Hypothalamus (tissue), 51 donors: ENCODE measurements around the gene ZNF211.

Experiments
- DNase-seq, 51 donors: peaks; one replicate each; lab custom pipeline; 2025; lab: John Stamatoyannopoulos, UW

Gene ZNF211

DNA sequence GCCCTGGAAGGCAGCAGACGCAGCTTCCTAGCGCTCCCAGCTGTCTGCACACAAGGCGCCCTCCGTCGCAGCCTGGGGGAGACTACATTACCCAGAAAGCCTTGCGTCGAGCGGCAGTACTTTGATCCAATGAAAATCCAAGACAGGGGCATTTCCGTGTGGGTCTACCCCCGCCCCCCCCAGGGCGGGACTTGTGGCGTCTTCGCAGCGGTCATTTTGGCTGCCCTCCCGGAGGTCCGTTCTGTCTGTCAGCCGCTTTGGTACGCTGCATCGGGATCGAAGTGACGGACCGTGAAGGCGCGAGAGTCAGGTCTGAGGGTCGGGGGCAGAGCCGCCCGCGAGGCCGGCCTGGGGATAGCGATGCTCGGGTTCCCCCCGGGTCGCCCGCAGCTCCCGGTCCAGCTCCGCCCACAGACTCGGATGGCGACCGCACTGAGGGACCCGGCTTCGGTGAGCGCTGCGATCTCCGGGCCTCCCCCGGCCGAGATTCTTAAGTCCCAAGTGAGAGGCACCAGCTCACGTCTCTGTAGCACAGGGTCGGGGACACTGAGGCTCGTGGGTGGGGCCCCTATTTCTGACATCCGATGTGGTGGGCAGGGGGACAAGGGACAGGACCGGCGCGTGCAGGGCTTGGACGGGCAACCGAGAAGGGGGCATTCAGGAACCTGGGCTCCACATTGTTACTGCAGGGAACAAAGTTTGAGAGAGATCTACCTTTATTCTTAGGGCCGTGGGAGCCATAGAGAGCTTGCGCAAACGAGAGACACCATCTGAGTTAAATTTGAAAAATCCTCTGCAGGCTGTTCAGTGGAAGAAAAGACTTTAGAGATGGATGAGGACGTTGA is at the start of gene ZNF211:
Gene ZNF211 (plus strand): TSS at position 182 of the 845 bp plus-strand sequence. CDS start 179 bp downstream, at position 361.
- DNase-seq, result peak; percentile 57 to 95 (median 87)

DNA sequence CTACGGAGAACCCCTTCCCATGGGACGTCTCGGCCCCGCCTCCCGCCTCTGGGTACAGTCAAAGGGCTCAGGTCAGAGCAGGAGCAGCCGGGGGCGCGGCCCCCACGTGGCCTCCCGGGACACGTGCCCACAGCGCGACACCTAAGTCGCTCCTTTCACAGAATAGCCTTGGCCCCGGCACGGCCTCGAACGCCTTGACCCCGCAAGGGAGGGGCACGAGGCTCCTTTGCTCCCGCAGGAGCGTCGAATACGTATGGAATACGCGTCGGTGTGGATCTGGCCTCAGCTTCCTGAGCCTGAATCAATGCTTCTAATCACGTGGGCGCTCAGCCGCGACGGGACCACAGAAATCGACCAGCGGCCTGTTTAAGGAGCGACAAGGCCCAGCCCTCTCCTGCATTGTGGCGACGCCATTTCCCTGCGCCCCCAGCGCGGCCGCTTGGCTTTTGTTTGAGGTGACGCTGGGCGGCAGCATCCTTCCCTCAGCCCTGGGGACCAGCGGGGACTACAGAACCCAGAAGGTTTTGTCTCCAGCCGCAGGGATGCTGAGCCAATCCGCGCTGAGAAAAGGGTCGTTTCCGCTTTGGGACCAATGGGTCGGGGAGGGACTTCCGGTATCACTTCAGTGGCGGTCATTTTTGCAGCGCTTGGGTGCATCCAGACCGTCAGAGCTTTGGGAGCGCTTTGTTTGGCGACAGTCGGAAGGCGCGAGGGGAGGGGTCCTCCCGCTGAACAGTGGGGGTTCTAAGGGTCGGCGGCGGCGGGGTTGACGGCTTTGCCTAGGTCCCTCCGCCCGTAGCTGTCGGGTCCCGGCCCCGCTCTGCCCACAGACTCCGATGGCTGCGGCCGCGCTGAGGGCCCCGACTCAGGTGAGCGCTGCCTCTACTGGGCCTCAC is 49.2 kb upstream of the ZNF211 start, which contains the start of gene ZIK1:
Gene ZIK1 (plus strand): TSS at position 625 of the 896 bp plus-strand sequence. CDS start 212 bp downstream, at position 837.
- DNase-seq, result peak; percentile 42 to 98 (median 89)

DNA sequence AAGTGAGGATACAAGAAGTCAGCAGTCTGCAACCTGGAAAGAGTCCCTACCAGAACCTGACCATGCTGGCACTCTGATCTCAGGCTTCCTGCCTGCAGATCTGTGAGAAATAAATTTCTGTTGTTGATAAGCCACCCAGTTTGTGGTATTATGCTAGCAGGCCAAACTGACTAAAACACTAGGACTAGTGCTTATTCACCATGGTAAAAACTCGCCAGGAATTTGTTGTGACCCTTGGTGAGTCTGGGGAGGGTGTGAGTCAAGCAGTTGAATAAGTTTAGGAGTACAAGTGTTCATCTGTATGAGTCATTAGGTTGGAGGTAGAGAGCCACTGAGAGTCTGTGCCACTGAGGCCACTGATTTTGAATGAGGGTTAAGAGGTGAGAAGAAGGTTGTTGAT is 45.4 kb upstream of the ZNF211 start:
- no peak for DNase-seq

DNA sequence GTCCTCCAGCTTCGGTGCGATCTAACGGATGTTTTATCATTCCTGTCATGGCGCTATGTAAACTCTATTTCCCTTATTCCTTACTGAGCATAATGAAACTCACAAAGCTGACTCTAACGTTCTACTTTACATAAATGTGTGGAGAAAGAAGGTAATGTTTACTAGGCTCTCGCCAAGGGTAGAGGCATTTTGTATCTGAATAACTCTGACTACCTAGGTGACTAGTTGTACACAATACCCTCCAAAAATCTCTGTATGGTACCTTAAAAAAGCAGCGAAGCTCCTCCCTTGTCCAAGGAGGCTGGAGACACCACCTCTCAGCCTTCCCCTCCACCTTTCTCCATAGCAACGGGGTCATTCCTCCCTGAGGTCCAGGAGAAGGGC is 33.6 kb upstream of the ZNF211 start:
- no peak for DNase-seq

DNA sequence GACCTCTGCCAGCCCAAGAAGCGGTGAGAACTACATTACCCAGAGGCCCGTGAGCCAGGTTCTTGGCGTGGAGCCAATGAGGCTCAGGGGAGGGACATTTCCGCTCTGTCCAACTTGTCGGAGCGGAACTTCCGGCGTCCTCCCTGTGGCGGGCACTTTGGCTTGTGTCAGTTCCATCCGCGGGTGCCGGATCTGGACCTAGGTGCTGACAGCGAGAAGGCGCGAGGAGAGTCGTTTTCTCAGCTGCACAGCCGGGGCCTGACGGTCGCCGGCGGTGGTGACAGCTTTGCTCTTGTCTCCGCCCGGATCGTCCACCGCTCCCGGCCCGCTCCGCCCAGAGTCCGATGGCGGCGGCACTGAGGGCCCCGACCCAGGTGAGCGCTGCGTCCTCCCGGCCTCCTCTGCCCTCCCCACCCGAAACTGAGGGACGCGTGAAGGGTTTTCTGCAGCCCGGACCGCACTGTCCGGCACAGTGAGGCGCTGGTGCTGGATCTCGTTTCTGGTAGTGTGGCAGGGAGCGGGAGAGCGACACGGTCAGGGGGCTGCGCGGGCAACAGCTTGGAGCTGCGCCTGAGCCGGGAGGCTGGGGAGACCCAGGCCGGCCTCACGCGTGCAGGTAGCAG is 33.1 kb upstream of the ZNF211 start, which contains the start of gene ZNF530:
Gene ZNF530 (plus strand): TSS at position 125 of the 623 bp plus-strand sequence. CDS start 4,461 bp downstream, outside the sequence.
- DNase-seq, result peak; percentile 41 to 95 (median 85)

DNA sequence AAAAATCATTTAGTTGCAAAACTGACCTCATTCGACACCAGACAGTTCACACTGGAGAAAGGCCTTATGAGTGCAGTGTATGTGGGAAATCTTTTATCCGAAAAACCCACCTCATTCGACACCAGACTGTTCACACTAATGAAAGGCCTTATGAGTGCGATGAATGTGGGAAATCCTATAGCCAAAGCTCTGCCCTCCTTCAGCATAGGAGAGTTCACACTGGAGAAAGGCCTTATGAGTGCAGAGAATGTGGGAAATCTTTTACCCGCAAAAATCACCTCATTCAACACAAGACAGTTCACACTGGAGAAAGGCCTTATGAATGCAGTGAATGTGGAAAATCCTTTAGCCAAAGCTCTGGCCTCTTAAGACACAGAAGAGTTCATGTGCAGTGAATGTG is 26.0 kb upstream of the ZNF211 start:
- DNase-seq, result no peak

DNA sequence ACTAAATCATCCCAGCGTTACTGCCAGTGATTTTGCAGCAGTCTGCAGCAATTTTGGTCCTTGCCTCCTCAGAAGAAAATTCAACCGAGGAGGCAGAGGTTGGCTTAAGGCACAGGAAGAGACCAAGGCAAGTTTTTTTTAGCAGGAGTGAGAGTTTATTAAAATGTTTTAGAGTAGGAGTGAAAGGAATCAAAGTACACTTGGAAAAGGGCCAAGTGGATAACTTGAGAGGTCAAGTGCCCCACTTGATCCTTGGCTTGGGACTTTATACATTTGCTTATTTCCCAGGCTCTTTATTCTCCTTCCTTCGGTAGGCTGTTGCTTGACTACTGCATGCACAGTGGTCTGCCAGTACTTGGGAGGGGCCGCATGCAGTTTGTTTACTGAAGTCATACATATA is 21.9 kb upstream of the ZNF211 start:
- no peak for DNase-seq

DNA sequence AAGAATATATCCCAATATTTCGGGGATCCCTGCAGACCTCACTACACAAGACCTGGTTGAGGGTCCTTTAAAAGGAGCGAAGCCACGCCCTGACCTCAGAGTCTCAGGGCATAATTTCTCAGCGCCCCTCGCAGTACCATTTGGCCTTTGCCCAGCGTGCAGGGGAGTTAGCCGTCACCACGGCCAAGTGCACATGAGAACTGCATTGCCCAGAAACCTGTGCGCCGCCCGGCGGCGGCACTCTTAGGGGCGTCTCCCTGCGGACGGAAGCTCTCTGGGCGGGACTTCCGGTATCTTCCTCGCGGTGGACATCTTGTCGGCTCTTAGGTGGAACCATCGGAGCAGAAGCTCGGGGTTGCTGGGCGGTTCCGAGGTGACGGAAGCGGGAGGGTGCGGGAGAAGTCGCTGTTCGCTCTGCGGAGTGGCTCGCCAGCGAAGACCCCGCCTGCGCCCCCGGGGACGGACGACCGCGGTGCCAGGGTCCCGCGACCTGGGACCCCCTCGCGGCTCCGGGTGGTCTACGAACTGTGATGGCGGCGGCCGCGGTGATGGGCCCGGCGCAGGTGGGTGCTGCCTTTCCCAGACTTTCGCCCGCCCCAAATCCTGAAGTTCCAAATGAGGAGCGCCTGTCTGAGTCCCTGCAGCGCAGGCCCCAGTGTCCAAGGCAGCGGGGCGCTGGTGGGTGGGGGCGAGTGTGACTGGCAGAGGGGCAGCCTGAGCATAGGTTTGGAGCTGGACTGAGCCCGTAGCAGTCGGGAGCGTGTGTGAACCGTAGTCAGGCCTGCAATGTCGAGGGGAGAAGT is 18.8 kb upstream of the ZNF211 start, which contains the start of gene ZNF134:
Gene ZNF134 (plus strand): TSS at position 302 of the 803 bp plus-strand sequence. CDS start 5,227 bp downstream, outside the sequence.
- DNase-seq, result peak; percentile 1 to 91 (median 80)

DNA sequence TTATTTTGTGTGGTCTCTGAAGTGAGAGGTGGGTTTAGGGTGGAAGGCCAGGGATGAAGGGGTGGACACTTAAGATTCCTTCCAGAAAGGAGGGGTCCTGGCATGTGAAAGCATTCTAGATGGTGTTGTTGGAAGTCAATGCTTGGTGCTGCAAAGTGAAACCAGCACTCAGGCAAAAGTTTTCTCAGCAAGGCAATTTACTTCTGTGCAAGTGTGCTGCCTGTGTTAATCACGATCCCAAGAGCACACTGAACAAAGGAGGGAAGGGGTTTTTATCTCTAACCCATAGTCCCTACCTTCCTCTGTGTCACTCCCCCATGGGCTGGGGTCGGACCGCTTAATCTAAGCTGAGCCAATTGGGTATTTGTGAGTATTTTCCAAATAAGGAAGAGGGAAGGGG is 17.6 kb upstream of the ZNF211 start:
- no peak for DNase-seq

DNA sequence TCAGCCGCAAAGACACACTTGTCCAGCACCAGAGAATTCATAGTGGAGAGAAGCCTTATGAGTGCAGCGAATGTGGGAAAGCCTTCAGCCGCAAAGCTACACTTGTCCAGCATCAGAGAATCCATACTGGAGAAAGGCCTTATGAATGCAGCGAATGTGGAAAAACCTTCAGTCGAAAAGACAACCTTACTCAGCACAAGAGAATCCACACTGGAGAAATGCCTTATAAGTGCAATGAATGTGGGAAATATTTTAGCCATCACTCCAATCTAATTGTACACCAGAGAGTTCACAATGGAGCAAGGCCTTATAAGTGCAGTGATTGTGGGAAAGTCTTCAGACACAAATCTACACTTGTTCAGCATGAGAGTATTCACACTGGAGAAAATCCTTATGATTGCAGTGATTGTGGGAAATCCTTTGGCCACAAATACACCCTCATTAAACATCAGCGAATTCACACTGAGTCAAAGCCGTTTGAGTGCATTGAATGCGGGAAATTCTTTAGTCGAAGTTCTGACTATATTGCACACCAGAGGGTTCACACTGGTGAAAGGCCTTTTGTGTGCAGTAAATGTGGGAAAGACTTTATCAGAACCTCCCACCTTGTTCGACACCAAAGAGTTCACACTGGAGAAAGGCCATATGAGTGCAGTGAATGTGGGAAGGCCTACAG is 12.2 kb upstream of the ZNF211 start:
- no peak for DNase-seq

DNA sequence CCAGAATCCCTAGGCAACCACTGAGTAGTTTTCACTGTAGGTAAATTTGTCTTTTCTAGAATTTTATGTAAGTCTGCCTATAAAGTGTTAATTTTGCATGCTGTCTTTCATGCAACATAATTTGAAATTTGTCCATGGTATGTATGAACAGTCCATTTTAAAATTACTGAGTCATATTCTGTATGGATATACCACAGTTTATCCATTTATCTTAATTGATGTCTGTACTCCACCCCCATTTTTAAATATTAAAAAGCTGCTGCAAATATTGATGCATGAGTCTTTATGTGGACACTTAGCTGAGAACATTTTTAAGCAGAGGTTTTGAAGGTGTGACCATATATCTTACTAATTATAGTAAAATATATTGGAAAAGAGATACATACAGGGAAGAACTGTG is 9.9 kb upstream of the ZNF211 start:
- no peak for DNase-seq

DNA sequence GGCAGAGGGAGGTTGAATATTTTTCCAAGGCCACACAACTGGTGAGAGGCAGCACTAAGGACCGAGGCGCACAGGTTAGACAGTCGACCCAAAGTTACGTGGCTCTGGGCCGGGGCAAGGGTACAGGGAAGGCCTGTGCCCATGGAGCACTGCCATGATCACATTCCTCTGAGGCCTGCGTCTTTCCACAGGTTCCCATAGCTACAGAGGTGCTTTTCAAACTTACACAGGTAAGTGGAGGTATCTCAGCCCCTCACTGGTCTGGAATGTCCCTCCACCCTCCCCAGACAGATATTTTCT is 814 bp downstream of the ZNF211 start:
- DNase-seq, result no peak

DNA sequence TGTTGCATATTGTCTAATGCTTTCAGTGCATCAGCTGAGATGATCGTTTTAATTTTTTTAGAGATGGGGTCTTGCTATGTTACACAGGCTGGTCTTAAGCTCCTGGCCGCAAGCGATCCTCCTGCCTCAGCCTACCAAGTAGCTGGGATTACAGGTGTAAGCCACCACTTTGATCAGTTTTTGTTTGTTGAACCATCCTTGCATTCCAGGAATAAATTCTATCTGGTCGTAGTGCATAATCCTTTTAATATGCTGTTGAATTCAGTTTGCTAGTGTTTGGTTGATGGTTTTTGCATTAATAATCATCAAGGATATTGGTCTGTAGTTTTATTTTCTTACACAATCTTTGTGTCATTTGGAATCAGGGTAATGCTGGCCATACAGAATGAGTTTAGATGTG is 4.4 kb downstream of the ZNF211 start:
- DNase-seq, result no peak

DNA sequence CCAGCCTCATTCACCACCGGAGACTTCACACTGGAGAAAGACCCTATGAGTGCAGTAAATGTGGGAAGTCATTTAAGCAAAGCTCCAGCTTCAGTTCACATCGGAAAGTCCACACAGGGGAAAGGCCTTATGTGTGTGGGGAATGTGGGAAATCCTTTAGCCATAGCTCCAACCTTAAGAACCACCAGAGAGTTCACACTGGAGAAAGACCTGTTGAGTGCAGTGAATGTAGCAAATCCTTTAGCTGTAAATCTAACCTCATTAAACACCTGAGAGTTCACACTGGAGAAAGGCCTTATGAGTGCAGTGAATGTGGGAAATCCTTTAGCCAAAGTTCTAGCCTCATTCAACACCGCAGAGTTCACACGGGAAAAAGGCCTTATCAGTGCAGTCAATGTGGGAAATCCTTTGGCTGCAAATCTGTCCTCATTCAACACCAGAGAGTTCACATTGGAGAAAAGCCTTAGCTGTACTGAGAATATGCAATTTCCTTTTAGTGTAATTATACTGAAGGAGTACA is 8.8 kb downstream of the ZNF211 start:
- no peak for DNase-seq

DNA sequence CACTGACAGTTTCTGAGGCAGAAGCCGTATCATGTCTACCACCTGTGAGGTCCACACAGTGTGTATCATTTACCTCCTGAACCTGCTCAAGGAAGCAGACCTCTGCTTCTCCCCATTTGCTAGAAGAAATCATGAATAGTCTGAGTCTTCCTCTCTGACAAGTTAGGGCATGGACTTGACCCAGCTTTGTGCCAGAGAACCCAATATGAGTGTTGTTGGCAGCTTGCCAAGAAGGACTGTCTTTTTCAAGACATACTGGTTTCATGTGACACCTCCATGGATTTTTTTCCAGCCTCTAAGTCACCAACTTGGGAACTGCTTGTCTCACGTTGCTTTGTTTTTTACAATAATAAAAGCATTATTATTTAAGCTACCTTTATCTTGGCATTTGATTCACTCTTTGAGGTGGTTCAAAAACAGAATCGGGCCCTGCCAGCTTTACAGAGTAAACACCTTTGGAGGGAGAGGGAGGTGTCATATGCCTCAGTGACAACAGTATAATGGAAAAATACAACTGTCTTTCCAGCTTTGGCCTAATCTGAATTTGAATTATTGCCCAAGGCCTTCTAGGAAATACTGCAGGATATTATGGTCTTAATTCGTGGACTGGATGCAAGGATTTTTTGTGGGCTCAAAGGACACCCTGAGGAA is 9.6 kb downstream of the ZNF211 start:
- DNase-seq, result no peak

DNA sequence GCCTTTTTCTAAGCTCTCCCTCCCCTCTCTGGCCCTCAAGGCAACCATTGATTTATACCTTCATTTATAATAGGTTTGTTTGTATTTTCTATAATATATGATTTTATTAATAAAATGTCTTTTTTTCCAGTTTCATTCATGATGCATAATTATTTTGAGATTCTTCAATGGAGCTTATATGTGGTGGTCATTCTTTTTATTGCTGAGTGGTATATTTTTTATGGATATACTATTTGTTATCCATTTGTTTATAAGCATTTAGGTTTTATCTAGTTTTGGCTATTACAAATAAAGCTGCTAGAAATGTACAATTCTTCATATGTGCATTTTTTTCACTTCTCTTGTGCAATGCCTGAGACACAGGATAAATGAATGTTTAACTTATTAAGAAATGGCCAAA is 10.8 kb downstream of the ZNF211 start:
- no peak for DNase-seq

DNA sequence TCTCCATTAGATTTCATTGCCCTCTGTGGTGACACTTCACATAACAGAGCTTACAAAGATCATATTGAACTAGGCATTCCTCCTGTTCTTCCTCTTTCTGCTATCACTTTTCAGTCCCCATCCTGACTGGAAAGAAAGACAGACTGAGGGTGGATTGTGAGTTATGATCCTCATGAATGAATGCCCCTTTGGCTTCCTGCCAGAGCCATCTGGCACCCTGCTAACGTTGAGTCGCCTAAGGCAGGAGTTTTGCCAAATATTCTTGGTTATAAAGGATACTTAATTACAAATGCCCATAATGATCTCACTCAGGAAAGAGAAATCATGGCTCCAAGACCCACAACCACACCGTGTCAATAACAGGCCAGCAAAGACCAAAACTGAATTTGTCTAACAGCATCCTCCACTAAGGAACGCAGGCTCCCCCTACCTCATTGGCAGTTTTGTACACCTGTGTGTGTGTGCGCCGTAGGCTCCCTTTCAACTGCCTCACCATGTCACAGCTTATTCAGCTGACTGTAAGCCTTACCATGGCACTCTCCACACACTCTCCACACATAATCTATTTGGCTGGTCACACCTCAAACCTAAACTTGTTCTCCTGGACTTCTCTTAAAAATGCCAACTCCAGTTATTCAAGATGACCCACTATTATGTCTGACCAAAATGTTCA is 15.5 kb downstream of the ZNF211 start:
- peak in 9 of 51 donors; percentile 1 to 26 (median 5) for DNase-seq

DNA sequence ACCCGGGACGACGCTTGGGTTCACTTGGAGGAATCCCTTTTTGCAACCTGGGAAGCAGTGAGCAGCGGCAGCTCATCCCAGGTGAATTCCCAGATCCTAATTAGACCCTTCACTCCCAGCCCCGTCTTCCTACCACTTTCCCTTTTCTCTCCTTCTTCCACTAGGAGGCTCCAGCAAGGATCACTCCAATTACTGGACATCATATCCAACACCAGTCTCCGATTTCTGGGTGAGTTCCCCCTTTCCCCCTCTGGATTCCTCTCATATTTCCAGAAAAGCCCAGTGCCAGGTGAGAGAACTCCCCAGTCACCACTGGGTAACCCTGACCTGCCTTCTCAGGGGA is 18.7 kb downstream of the ZNF211 start:
- DNase-seq, result no peak
